Lung (tissue), 12 donors: ENCODE measurements around the gene TMEM184A. TPM values are rescaled to one million over a fixed set of nuclear protein-coding genes. Genes with fewer than 3 reads are reported as not detected.
"Not testable (repeated sequence)": the region's sequence is repeated elsewhere in the genome, so short reads cannot be mapped to it uniquely, and the experiment has no call there.

Source experiments
- ATAC-seq: fragments of 200-7000 bp; cut with Tn5 transposase; one replicate; pipeline ENCODE4 v1.9.1; 2020; ENCODE audit warnings: moderate number of reproducible peaks; ENCODE audit not compliant: insufficient read depth, low FRiP score
- DNase-seq, 3 donors: peaks; one replicate each; pipeline ENCODE4 v3.0.0-alpha.2; 2013 to 2017
- H3K27ac ChIP-seq, 2 donors: one replicate each; pipeline ENCODE4 v1.5.1; 2013; ENCODE audit warnings: mild to moderate bottlenecking in 2 of 2, moderate library complexity in 2 of 2, control low read depth in 1 of 2, inconsistent platforms in 1 of 2, low read depth in 1 of 2, low read length in 1 of 2
- H3K27me3 ChIP-seq, 3 donors: one replicate each; pipeline ENCODE4 v1.5.1; 2013; ENCODE audit warnings: low read length in 2 of 3; ENCODE audit not compliant: control insufficient read depth in 3 of 3, insufficient read depth in 3 of 3
- H3K36me3 ChIP-seq, 4 donors: one replicate each; pipeline ENCODE4 v1.5.1; 2013; ENCODE audit warnings: low read length in 4 of 4, mild to moderate bottlenecking in 1 of 4, moderate library complexity in 1 of 4; ENCODE audit not compliant: control insufficient read depth in 4 of 4, insufficient read depth in 4 of 4
- H3K4me1 ChIP-seq, 5 donors: one replicate each; pipeline ENCODE4 v1.5.1; 2013; ENCODE audit warnings: low read length in 5 of 5, mild to moderate bottlenecking in 2 of 5, moderate library complexity in 1 of 5; ENCODE audit not compliant: control insufficient read depth in 5 of 5, insufficient read depth in 5 of 5
- H3K4me3 ChIP-seq: one replicate; pipeline ENCODE4 v1.5.1; 2013; ENCODE audit warnings: mild to moderate bottlenecking, control low read depth, moderate library complexity
- H3K9ac ChIP-seq, 2 donors: one replicate each; pipeline ENCODE4 v1.5.1; 2013; ENCODE audit warnings: low read length in 2 of 2, control low read depth in 1 of 2; ENCODE audit not compliant: insufficient read depth in 1 of 2
- H3K9me3 ChIP-seq, 4 donors: one replicate each; pipeline ENCODE4 v1.5.1; 2013; ENCODE audit warnings: low read length in 3 of 4, mild to moderate bottlenecking in 1 of 4, moderate library complexity in 1 of 4; ENCODE audit not compliant: control insufficient read depth in 4 of 4, insufficient read depth in 3 of 4
- CTCF ChIP-seq: IDR thresholded peaks from 2 replicates; pipeline ENCODE4 v1.5.1; 2012; ENCODE audit warnings: mild to moderate bottlenecking; ENCODE audit errors: control extremely low read depth, extremely low read depth
- WGBS, 2 donors: extraction: QIAGEN DNeasy Blood & Tissue Kit; methylation state at CpG; one replicate each; pipeline ENCODE4 v1.1.7; 2013; 5-methylcytosine and 5-hydroxymethylcytosine counted together
- polyA plus RNA-seq, 2 donors: library from polyadenylated mRNA; stranded (reverse); fragments of 200-250 nt; gene quantifications; one replicate each; pipeline ENCODE4 v1.2.1, GENCODE V29; 2013
- total RNA-seq, 2 donors: library from RNA; depleted of rRNA in 1 of 2; stranded (reverse); fragments of >200 nt in 1 of 2; gene quantifications; one replicate each; pipeline ENCODE4 v1.2.1, GENCODE V29; 2014 to 2021
- donor health status: control.
- donor health status: control.
- donor health status: Bipolar disorder and iron deficiency.
- donor health status: healthy.
- donor health status: DM: yes; HTN: yes; CAD: no.

Gene TMEM184A
- total and polyA plus RNA-seq, 4 donors, result 1.8 to 11.8 (median 8.3) TPM

GRCh38 chr7:1584700-1585099 is 28.7 kb upstream of the TMEM184A start:
- ATAC-seq (no peak), DNase-seq (no peak)
- Histone ChIP-seq H3K27me3 (peaks cover 0 to 6% (median 0%) of the 10 kb centered on the region in 3 donors), H3K9me3 (peaks cover 0 to 12% (median 0%) of the 10 kb centered on the region in 4 donors), H3K36me3 (no peaks in the 10 kb centered on the region), H3K9ac (no peak overlapping the region), H3K4me3 (no peak overlapping the region), H3K4me1 (no peaks in the 10 kb centered on the region), H3K27ac (no peak overlapping the region)
- 94 to 95% methylated on average over 18 of the region's 18 CpGs for WGBS, 2 donors
- TF ChIP-seq CTCF, result no peak

GRCh38 chr7:1583241-1583930 is 27.4 kb upstream of the TMEM184A start:
- not testable (repeated sequence) for H3K4me3 ChIP-seq, ATAC-seq, H3K36me3 ChIP-seq, H3K9me3 ChIP-seq, H3K4me1 ChIP-seq, H3K9ac ChIP-seq, H3K27me3 ChIP-seq, H3K27ac ChIP-seq, DNase-seq
- 88 to 89% methylated on average over 18 to 19 of the region's 19 CpGs for WGBS, 2 donors

GRCh38 chr7:1580422-1581030 is 24.5 kb upstream of the TMEM184A start:
- no peak overlapping the region for H3K27ac ChIP-seq
- 89 to 94% methylated on average over 19 of the region's 19 CpGs for WGBS, 2 donors
- no peaks in the 10 kb centered on the region for H3K27me3 ChIP-seq
- no peak overlapping the region for H3K9ac ChIP-seq
- H3K4me3 ChIP-seq, result no peak overlapping the region
- ATAC-seq, result no peak
- no peaks in the 10 kb centered on the region for H3K36me3 ChIP-seq
- DNase-seq, result no peak
- no peak for TF ChIP-seq CTCF
- H3K4me1 ChIP-seq, result no peaks in the 10 kb centered on the region
- no peaks in the 10 kb centered on the region for H3K9me3 ChIP-seq

- H3K27ac ChIP-seq, result no peak overlapping the region
- no peaks in the 10 kb centered on the region for H3K4me1 ChIP-seq
- H3K9me3 ChIP-seq, result no peaks in the 10 kb centered on the region
- peak; percentile 68 to 73 (median 69) for DNase-seq
- no peaks in the 10 kb centered on the region for H3K27me3 ChIP-seq
- peak; percentile 89 for ATAC-seq
- TF ChIP-seq CTCF, result peak; percentile 82
- H3K4me3 ChIP-seq, result no peak overlapping the region
- H3K9ac ChIP-seq, result no peak overlapping the region
- no peaks in the 10 kb centered on the region for H3K36me3 ChIP-seq
- 29 to 30% methylated on average over 13 to 14 of the region's 14 CpGs for WGBS, 2 donors
Observed at GRCh38 chr7:1579481-1580421, 23.7 kb upstream of the TMEM184A start.
